HepG2 (cell line): ENCODE measurements around the gene PTPN14. TPM values are rescaled to one million over a fixed set of nuclear protein-coding genes. Genes with fewer than 3 reads are reported as not detected.

Source experiments
- ATAC-seq: fragments of 200-7000 bp; cut with Tn5 transposase; 3 replicates; pipeline ENCODE4 v1.9.1; 2020; ENCODE audit warnings: mild to moderate bottlenecking, moderate library complexity
- BruUV-seq: library from RNA; stranded (reverse); fragments of 400-500 nt; replicated peaks from 2 replicates; lab custom pipeline; 2021; lab: Mats Ljungman, UMichigan
- CTCF ChIA-PET: fragments of 300-600 bp; formaldehyde crosslinking; extraction: SDS; loops from one replicate; lab custom pipeline; 2021; ENCODE audit warnings: low total read pairs, inconsistent platforms, low intra/inter-chr PET ratio; lab: Yijun Ruan, JAX
- POLR2A ChIA-PET: fragments of 350-600 bp; sonication (Branson Sonifier 250); formaldehyde crosslinking; loops from one replicate; lab custom pipeline; 2020; ENCODE audit warnings: antibody characterized with exemption, inconsistent platforms; lab: Yijun Ruan, JAX
- DNase-seq: peaks from one replicate; pipeline ENCODE4 v3.0.0-alpha.2; 2015; ENCODE audit warnings: low spot score
- FAIRE-seq: peaks from 3 replicates; lab custom pipeline; 2011; peaks lifted over from hg19 to GRCh38; lab: Jason Lieb, UNC
- H2AFZ ChIP-seq: one replicate; pipeline ENCODE4 v1.6.1; 2011; ENCODE audit warnings: low read length, inconsistent platforms
- H3K27ac ChIP-seq: fragments of 300-600 bp; 3 replicates; pipeline ENCODE4 v1.8.0; 2011; ENCODE audit warnings: mixed run types, mild to moderate bottlenecking, mixed read lengths, low read length, inconsistent platforms; ENCODE audit not compliant: insufficient read depth; ENCODE audit errors: extremely low read length
- H3K27me3 ChIP-seq, 2 experiments: fragments of 200-600 bp in 1 of 2; 2 replicates in 1 of 2; 3 replicates in 1 of 2; pipeline versions ENCODE4 v1.6.0 to v1.8.0; 2011; ENCODE audit warnings: low read length in 2 of 2, mild to moderate bottlenecking in 2 of 2, moderate library complexity in 2 of 2, inconsistent platforms in 1 of 2; ENCODE audit not compliant: insufficient read depth in 2 of 2, control insufficient read depth in 1 of 2
- H3K36me3 ChIP-seq, 2 experiments: fragments of 200-600 bp in 1 of 2; replicated peaks in 1 of 2; 2 replicates in 1 of 2; 3 replicates in 1 of 2; pipeline versions ENCODE4 v1.5.1 to v1.8.0; 2011; ENCODE audit warnings: low read length in 2 of 2, inconsistent platforms in 1 of 2; ENCODE audit not compliant: insufficient read depth in 2 of 2, control insufficient read depth in 1 of 2
- H3K4me1 ChIP-seq: 2 replicates; pipeline ENCODE4 v1.5.1; 2012; ENCODE audit warnings: low read length, inconsistent platforms; ENCODE audit not compliant: insufficient read depth
- H3K4me2 ChIP-seq: 2 replicates; pipeline ENCODE4 v1.6.0; 2011; ENCODE audit warnings: low read depth, low read length, inconsistent platforms
- H3K4me3 ChIP-seq, 3 experiments: fragments of 200-600 bp in 1 of 3; sonication (generic), shearing (Covaris generic) in 1 of 3; replicated peaks in 1 of 3; 2 replicates each; pipeline ENCODE4 v1.5.1; 2011 to 2016; ENCODE audit warnings: low read length in 3 of 3, inconsistent platforms in 2 of 3, low read depth in 2 of 3, mild to moderate bottlenecking in 2 of 3, control low read depth in 1 of 3, mixed read lengths in 1 of 3; ENCODE audit not compliant: insufficient read depth in 1 of 3
- H3K79me2 ChIP-seq: one replicate; pipeline ENCODE4 v1.6.1; 2011; ENCODE audit warnings: low read length, inconsistent platforms; ENCODE audit not compliant: insufficient read depth
- H3K9ac ChIP-seq: 2 replicates; pipeline ENCODE4 v1.6.0; 2011; ENCODE audit warnings: mild to moderate bottlenecking, low read depth, low read length, inconsistent platforms; ENCODE audit not compliant: insufficient read depth
- H3K9me3 ChIP-seq: 2 replicates; pipeline ENCODE4 v1.5.1; 2012; ENCODE audit warnings: mild to moderate bottlenecking, low read length
- H4K20me1 ChIP-seq: 2 replicates; pipeline ENCODE4 v1.6.0; 2011; ENCODE audit warnings: inconsistent platforms, mild to moderate bottlenecking, low read length, moderate library complexity; ENCODE audit not compliant: insufficient read depth
- CCAR2 ChIP-seq: fragments of 200-400 bp; formaldehyde crosslinking; optimal IDR thresholded peaks from 2 replicates; pipeline ENCODE3; 2018; ENCODE audit warnings: low read depth, mild to moderate bottlenecking, low read length, moderate library complexity
- CENPT ChIP-seq: sonication (generic); formaldehyde crosslinking; IDR thresholded peaks from 2 replicates; pipeline ENCODE4 v1.8.0; 2022; ENCODE audit warnings: low read depth, mild to moderate bottlenecking, moderate library complexity, missing genetic modification reagents
- CENPX ChIP-seq: sonication (generic); formaldehyde crosslinking; IDR thresholded peaks from 2 replicates; pipeline ENCODE4 v1.9.0; 2021; ENCODE audit warnings: mild to moderate bottlenecking, missing genetic modification reagents, moderate library complexity
- DMAP1 ChIP-seq: IDR thresholded peaks from 2 replicates; pipeline ENCODE4 v1.6.1; 2016
- FLYWCH1 ChIP-seq: sonication (generic); formaldehyde crosslinking; IDR thresholded peaks from 2 replicates; pipeline ENCODE4 v1.8.1; 2023; ENCODE audit warnings: mild to moderate bottlenecking, missing genetic modification reagents
- RBAK ChIP-seq: sonication (generic); formaldehyde crosslinking; IDR thresholded peaks from 2 replicates; pipeline ENCODE4 v1.5.1; 2020; ENCODE audit warnings: mild to moderate bottlenecking, missing genetic modification reagents
- RFXANK ChIP-seq: IDR thresholded peaks from 2 replicates; pipeline ENCODE4 v1.6.1; 2016
- SCMH1 ChIP-seq: sonication (generic); formaldehyde crosslinking; IDR thresholded peaks from 2 replicates; pipeline ENCODE4 v1.9.0; 2021; ENCODE audit warnings: missing genetic modification reagents, mild to moderate bottlenecking, borderline replicate concordance
- SOX5 ChIP-seq: IDR thresholded peaks from 2 replicates; pipeline ENCODE4 v1.6.1; 2016; ENCODE audit warnings: borderline replicate concordance
- SSRP1 ChIP-seq: IDR thresholded peaks from 2 replicates; pipeline ENCODE4 v1.6.1; 2016; ENCODE audit warnings: control low read depth
- ZBTB7B ChIP-seq: sonication (generic); formaldehyde crosslinking; IDR thresholded peaks from 2 replicates; pipeline ENCODE4 v1.4.0; 2020; ENCODE audit warnings: missing genetic modification reagents
- ZIK1 ChIP-seq: sonication (generic); formaldehyde crosslinking; IDR thresholded peaks from 2 replicates; pipeline ENCODE4 v1.5.0; 2020; ENCODE audit warnings: mild to moderate bottlenecking, low read depth, missing genetic modification reagents, borderline replicate concordance
- ZNF124 ChIP-seq: sonication (generic); formaldehyde crosslinking; IDR thresholded peaks from 2 replicates; pipeline ENCODE4 v1.4.0; 2020; ENCODE audit warnings: missing genetic modification reagents
- ZNF414 ChIP-seq: sonication (generic); formaldehyde crosslinking; IDR thresholded peaks from 2 replicates; pipeline ENCODE4 v1.5.0; 2020; ENCODE audit warnings: missing genetic modification reagents
- ZNF660 ChIP-seq: sonication (generic); formaldehyde crosslinking; IDR thresholded peaks from 2 replicates; pipeline ENCODE4 v1.5.1; 2020; ENCODE audit warnings: mild to moderate bottlenecking, low read depth, missing genetic modification reagents, borderline replicate concordance
- ZNF704 ChIP-seq: sonication (generic); formaldehyde crosslinking; IDR thresholded peaks from 2 replicates; pipeline ENCODE4 v1.8.1; 2023; ENCODE audit warnings: mild to moderate bottlenecking, inconsistent platforms, moderate library complexity, missing genetic modification reagents, borderline replicate concordance
- ZNF737 ChIP-seq: sonication (generic); formaldehyde crosslinking; IDR thresholded peaks from 2 replicates; pipeline ENCODE4 v1.5.0; 2020; ENCODE audit warnings: missing genetic modification reagents, mild to moderate bottlenecking, borderline replicate concordance
- WGBS: methylation state at CpG from one replicate; pipeline ENCODE4 v1.1.6; 2017; ENCODE audit warnings: low lambda C conversion rate; 5-methylcytosine and 5-hydroxymethylcytosine counted together
- in situ Hi-C: cut with HindIII; loops from 2 replicates; pipeline ENCODE4 v1.10.0; 2017; ENCODE audit warnings: low pct_unique_long_range_greater_than_20kb; ENCODE audit not compliant: extremely low pct_ligation_motif_present
- intact Hi-C: fragments of 100-400 bp; cut with micrococcal nuclease; formaldehyde crosslinking; loops from one replicate; pipeline ENCODE4 v1.10.0; 2022; ENCODE audit not compliant: unreplicated experiment
- polyA plus RNA-seq, 8 experiments: library from polyadenylated mRNA; depleted of rRNA in 3 of 8; stranded (reverse) in 7 of 8; unstranded in 1 of 8; fragments of >200 nt; fragmentation: Illumina TruSeq in 4 of 8; extraction: Trizol in 4 of 8; gene quantifications; 2 replicates each; pipeline versions ENCODE4 v1.2.1 to v1.2.3, GENCODE V29; 2011 to 2016; ENCODE audit warnings: low read depth in 4 of 8, missing spikeins in 1 of 8, mixed read lengths in 1 of 8; ENCODE audit not compliant: insufficient read depth in 1 of 8
- total RNA-seq, 5 experiments: library from RNA; depleted of rRNA; stranded (reverse); fragments of >200 nt; fragmentation: Illumina TruSeq; extraction: Trizol; gene quantifications; 2 replicates each; pipeline ENCODE4 v1.2.3, GENCODE V29; 2016; ENCODE audit warnings: low read depth in 1 of 5
- TF ChIP-seq, protein P1 (sequence below): sonication (generic); formaldehyde crosslinking; IDR thresholded peaks from 2 replicates; pipeline ENCODE4 v1.5.0; 2020; ENCODE audit warnings: missing genetic modification reagents, mild to moderate bottlenecking, borderline replicate concordance

PTPN14 gene
- total and polyA plus RNA-seq, 2 of the 13 experiments (the other 11 are each of a cell fraction or from before 2014, with no cell fraction given), result 3.9 to 4.7 TPM

- TF ChIP-seq SSRP1 (CRISPR knock-in tag), result no peak
Observed at GRCh38 chr1:214404571-214405213, 146.7 kb downstream of the PTPN14 start (continued).

DNA sequence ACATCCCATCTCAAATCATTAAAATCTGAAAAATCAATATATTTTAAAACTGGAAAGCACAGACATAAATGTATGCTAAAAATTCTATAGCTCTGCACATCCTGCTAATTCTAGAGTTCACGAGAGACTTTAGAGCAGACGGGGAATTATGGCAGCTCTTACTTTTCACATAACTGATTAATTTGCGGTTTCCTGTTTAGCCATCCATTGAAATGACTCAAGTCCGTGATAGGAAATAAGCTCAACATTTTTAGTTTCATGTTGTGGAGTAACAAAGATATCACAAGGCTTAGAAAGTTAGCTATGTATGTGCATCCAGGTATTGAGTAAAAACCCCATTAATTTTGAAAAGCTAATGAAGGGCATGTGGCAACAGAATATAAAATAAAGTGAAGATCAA, 147.2 kb downstream of the PTPN14 start:
- ChIA-PET CTCF (no interaction called here), POLR2A (no interaction called here)
- no peak for FAIRE-seq
- peaks cover 0 to 2% of the 10 kb centered on the region in 2 experiments; a peak in 2 of 5 replicates for H3K36me3 ChIP-seq
- H3K27me3 ChIP-seq, result no peaks in the 10 kb centered on the region
- H3K4me3 ChIP-seq, result no peak overlapping the region
- H3K27ac ChIP-seq, result no peak overlapping the region
- ATAC-seq, result no peak
- in situ Hi-C loops, result no loop called here
- no peak overlapping the region for H2AFZ ChIP-seq
- no peak overlapping the region for H3K4me2 ChIP-seq
- 97% methylated on average over 4 of the region's 4 CpGs for WGBS
- no peaks in the 10 kb centered on the region for H3K79me2 ChIP-seq
- BruUV-seq, result no TSS peak
- TF ChIP-seq CENPT (CRISPR knock-in tag) (no peak), RFXANK (no peak), ZNF737 (CRISPR knock-in tag) (no peak), ZNF414 (CRISPR knock-in tag) (no peak), ZBTB7B (CRISPR knock-in tag) (no peak), SOX5 (CRISPR knock-in tag) (no peak), DMAP1 (no peak), FLYWCH1 (CRISPR knock-in tag) (no peak), CENPX (CRISPR knock-in tag) (no peak), ZIK1 (CRISPR knock-in tag) (no peak), RBAK (CRISPR knock-in tag) (no peak), SCMH1 (CRISPR knock-in tag) (no peak), ZNF124 (no peak), ZNF704 (CRISPR knock-in tag) (no peak), ZNF660 (CRISPR knock-in tag) (no peak), CCAR2 (no peak)
- TF ChIP-seq, protein P1, sequence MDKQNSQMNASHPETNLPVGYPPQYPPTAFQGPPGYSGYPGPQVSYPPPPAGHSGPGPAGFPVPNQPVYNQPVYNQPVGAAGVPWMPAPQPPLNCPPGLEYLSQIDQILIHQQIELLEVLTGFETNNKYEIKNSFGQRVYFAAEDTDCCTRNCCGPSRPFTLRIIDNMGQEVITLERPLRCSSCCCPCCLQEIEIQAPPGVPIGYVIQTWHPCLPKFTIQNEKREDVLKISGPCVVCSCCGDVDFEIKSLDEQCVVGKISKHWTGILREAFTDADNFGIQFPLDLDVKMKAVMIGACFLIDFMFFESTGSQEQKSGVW (CRISPR knock-in tag), result no peak
- no peaks in the 10 kb centered on the region for H3K4me1 ChIP-seq
- DNase-seq, result no peak
- no peaks in the 10 kb centered on the region for H4K20me1 ChIP-seq
- no peak overlapping the region for H3K9ac ChIP-seq
- intact Hi-C loops, result no loop called here
- H3K9me3 ChIP-seq, result no peaks in the 10 kb centered on the region
